Heart right ventricle (tissue), 16 donors: Measurements from ENCODE around the gene OPN4. TPM values are rescaled to one million over a fixed set of nuclear protein-coding genes. Genes with fewer than 3 reads are reported as not detected.

Experiments used
- ATAC-seq, 8 donors: fragments of 200-7000 bp; cut with Tn5 transposase; one replicate each; pipeline ENCODE4 v1.9.1; 2020; ENCODE audit warnings: mild to moderate bottlenecking in 8 of 8, moderate library complexity in 8 of 8, moderate number of reproducible peaks in 1 of 8
- DNase-seq, 2 donors: peaks; one replicate each; pipeline ENCODE4 v3.0.0-alpha.2; 2020
- H3K27ac ChIP-seq, 10 donors: fragments of 200-600 bp; sonication (generic) in 2 of 10; one replicate each; pipeline versions ENCODE4 v1.5.0 to v1.8.0; 2020 to 2022; ENCODE audit warnings: mild to moderate bottlenecking in 3 of 10
- H3K27me3 ChIP-seq, 7 donors: fragments of 200-600 bp; one replicate each; pipeline ENCODE4 v1.8.0; 2021 to 2022; ENCODE audit warnings: mild to moderate bottlenecking in 2 of 7
- H3K36me3 ChIP-seq, 9 donors: fragments of 200-600 bp; sonication (generic) in 1 of 9; one replicate each; pipeline versions ENCODE4 v1.5.0 to v1.8.0; 2020 to 2022; ENCODE audit warnings: mild to moderate bottlenecking in 2 of 9
- H3K4me1 ChIP-seq, 9 donors: fragments of 200-600 bp; sonication (generic) in 1 of 9; one replicate each; pipeline versions ENCODE4 v1.5.0 to v1.8.0; 2020 to 2022; ENCODE audit warnings: mild to moderate bottlenecking in 4 of 9
- H3K4me3 ChIP-seq, 10 donors: fragments of 200-600 bp; sonication (generic) in 2 of 10; one replicate each; pipeline versions ENCODE4 v1.5.0 to v1.8.0; 2020 to 2022; ENCODE audit warnings: mild to moderate bottlenecking in 7 of 10, moderate library complexity in 2 of 10
- H3K9me3 ChIP-seq, 11 donors: fragments of 200-600 bp in 10 of 11; sonication (generic) in 2 of 11; one replicate each; pipeline versions ENCODE4 v1.5.0 to v1.8.0; 2013 to 2022; ENCODE audit warnings: mild to moderate bottlenecking in 2 of 11, control low read depth in 1 of 11, moderate library complexity in 1 of 11
- CTCF ChIP-seq, 9 donors: fragments of 200-600 bp; sonication (generic) in 2 of 9; IDR thresholded peaks; one replicate each; pipeline versions ENCODE4 v1.5.0 to v1.8.0; 2021 to 2022; ENCODE audit warnings: antibody characterized with exemption in 9 of 9, mild to moderate bottlenecking in 5 of 9, moderate library complexity in 1 of 9
- WGBS, 2 donors: extraction: QIAGEN DNeasy Blood & Tissue Kit; methylation state at CpG; one replicate each; pipeline ENCODE4 v1.1.7; 2013; ENCODE audit warnings: inconsistent platforms in 1 of 2; 5-methylcytosine and 5-hydroxymethylcytosine counted together
- intact Hi-C, 10 donors: fragments of 100-400 bp; cut with DNase I; formaldehyde crosslinking; loops; one replicate each; pipeline versions ENCODE4 v1.11.1 to v1.14.2; 2022
- polyA plus RNA-seq, 2 donors: library from polyadenylated mRNA; stranded (reverse); fragments of 200-250 nt; gene quantifications; one replicate each; pipeline ENCODE4 v1.2.3, GENCODE V29; 2013
- total RNA-seq, 10 donors: library from RNA; stranded (reverse); fragmentation: NEBNext Ultra II Directional in 3 of 10; extraction: Animal tissue kit (Norgen Biotek cat#: 25700) in 3 of 10; gene quantifications; one replicate each; pipeline versions ENCODE4 v1.2.1 to v1.2.4, GENCODE V29; 2021 to 2023
- donor health status: Arrhythmogenic right ventricular cardiomyopathy.
- donor health status: ischemic (EF 13 %, LVEDD 7.1; RV severe dilation, severe dysfunction).
- donor health status: healthy with polysubstance abuse.
- donor health status: DM: no; HTN: yes; CAD: no.
- donor health status: DM: no; HTN: no; CAD: no.
- donor health status: ischemic (EF 25% LVEDD 6.9; RV normal size, moderate dysfunction).
- donor health status: ischemic (EF 25% LVEDD 5.7; RV mildly dilated, moderate dysfunction).
- donor health status: healthy.
- donor health status: DM: yes; HTN: yes; CAD: no.
- donor health status: Ischemic cardiomyopathy.
- donor health status: ischemic (EF 35%, LVEDD 5.7; RV mildly dilated, moderate dysfunction).
- donor health status: nonischemic (EF 11% LVEDD 7.7; RV severe dilation, severe dysfunction).
- donor health status: DM: yes; HTN: yes; CAD: no.
- donor health status: PGD.
- donor health status: ischemic (EF 29% LVEDD 5.4; RV normal size, mild dysfunction).
- donor health status: nonischemic (EF 23%, LVEDD 6.1; RV moderate dilation, normal function).

The OPN4 gene
- total and polyA plus RNA-seq, 12 donors, result 0.10 to 0.29 (median 0.26) TPM; not detected in 5

DNA sequence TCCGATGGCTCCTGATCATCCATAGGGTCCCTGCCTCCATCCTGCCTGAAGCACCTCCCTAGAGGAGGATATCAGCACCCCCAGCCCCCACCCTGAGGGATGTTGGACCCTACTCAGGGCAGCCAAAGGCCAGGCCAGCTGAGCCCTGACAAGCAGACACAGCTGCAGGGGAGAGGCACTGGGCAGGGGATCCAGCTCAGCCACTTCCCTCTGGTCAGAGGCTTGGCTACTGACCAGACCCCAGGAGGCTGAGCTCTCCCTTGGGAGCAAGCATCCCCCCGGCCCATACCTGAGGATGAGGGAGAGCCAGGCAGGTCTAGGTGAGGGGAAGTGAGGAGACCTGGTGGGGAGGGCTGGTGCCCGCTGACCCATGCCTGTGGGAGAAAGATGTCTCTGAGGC lies 20.6 kb downstream of the OPN4 start:
- peak in 3 of 8 donors; percentile 0 to 3 (median 1) for ATAC-seq
- H3K4me1 ChIP-seq, result peaks cover 5 to 90% (median 58%) of the 10 kb centered on the region in 9 donors
- TF ChIP-seq CTCF (IDR thresholded peaks at IDR 0.05), result no peak

GRCh38 chr10:86677374-86677773 lies 23.0 kb downstream of the OPN4 start:
- Histone ChIP-seq H3K27ac (peak overlapping the region in 6 of 10 donors; percentile 7 to 100 (median 91)), H3K4me3 (no peak overlapping the region), H3K4me1 (peaks cover 16 to 100% (median 65%) of the 10 kb centered on the region in 9 donors), H3K36me3 (peaks cover 0 to 36% (median 7%) of the 10 kb centered on the region in 9 donors), H3K9me3 (no peaks in the 10 kb centered on the region), H3K27me3 (no peaks in the 10 kb centered on the region)
- no peak for ATAC-seq
- no peak for TF ChIP-seq CTCF (IDR thresholded peaks at IDR 0.05)
- 40 to 47% methylated on average over 6 of the region's 6 CpGs for WGBS, 2 donors
- DNase-seq, result no peak
- intact Hi-C loops, result no loop called here

More for the DNA sequence above, 20.6 kb downstream of the OPN4 start:
- H3K9me3 ChIP-seq, result no peaks in the 10 kb centered on the region
- peak overlapping the region in 9 of 10 donors; percentile 26 to 100 (median 96) for H3K27ac ChIP-seq
- intact Hi-C loops, result no loop called here
- 37 to 51% methylated on average over 3 of the region's 3 CpGs for WGBS, 2 donors
- no peak for DNase-seq
- no peaks in the 10 kb centered on the region for H3K27me3 ChIP-seq
- peaks cover 0 to 22% (median 0%) of the 10 kb centered on the region in 9 donors for H3K36me3 ChIP-seq
- H3K4me3 ChIP-seq, result peak overlapping the region in 9 of 10 donors; percentile 7 to 72 (median 66)

DNA sequence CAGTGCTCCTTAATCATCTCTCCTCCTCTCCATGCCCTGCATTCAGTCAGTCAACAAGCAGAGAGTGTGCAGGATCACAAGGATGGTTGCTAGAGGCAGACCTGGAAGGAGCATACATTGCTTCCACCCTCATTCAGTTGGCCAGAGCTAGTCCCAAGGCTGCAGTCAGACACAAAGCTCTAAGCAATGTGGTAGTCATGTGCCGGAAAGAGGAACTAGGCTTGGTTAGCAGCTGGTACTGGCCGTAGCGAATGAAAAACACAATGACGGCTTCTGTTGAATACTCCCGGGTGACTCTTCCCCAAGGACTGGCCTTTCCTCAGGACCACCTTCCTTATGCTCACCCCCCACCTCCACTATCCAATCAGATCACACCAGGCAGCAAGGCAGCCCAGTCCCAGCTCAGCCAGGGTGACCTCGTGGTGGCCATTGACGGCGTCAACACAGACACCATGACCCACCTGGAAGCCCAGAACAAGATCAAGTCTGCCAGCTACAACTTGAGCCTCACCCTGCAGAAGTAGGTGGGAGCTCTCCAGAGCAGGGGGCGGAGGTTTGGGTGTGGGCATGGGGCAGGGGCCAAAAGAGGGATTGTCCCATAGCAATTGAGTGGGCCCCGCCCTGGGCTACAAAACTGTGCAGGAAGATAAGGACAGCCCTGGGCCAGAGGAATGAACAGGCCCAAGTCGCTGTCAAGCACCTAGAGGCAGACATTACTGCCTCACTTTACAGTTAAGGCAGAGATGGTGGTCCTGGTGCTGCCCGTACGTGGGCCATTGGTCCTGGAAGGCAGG lies 24.8 kb downstream of the OPN4 start:
- intact Hi-C loops, result no loop called here

More for the DNA sequence above, 24.8 kb downstream of the OPN4 start:
- H3K27me3 ChIP-seq, result no peaks in the 10 kb centered on the region
- 45 to 57% methylated on average over 13 of the region's 13 CpGs for WGBS, 2 donors
- no peaks in the 10 kb centered on the region for H3K9me3 ChIP-seq
- H3K27ac ChIP-seq, result peak overlapping the region in 9 of 10 donors; percentile 26 to 100 (median 92)
- no peak for ATAC-seq
- no peak for TF ChIP-seq CTCF (IDR thresholded peaks at IDR 0.05)
- H3K4me1 ChIP-seq, result peaks cover 28 to 100% (median 75%) of the 10 kb centered on the region in 9 donors
- H3K36me3 ChIP-seq, result peaks cover 0 to 39% (median 7%) of the 10 kb centered on the region in 9 donors
- no peak for DNase-seq
- peak overlapping the region in 2 of 10 donors; percentile 10 to 26 for H3K4me3 ChIP-seq
